GM12864 (cell line): ENCODE data around the gene FBXL4.

ENCODE experiments used
- DNase-seq: peaks from one replicate; pipeline ENCODE4 v3.0.0-alpha.2; 2011; ENCODE audit warnings: low read depth
- H3K4me3 ChIP-seq: 2 replicates; pipeline ENCODE4 v1.5.1; 2011; ENCODE audit warnings: mild to moderate bottlenecking, low read depth, low read length, control low read depth
- TF ChIP-seq, protein P1 (sequence below): IDR thresholded peaks from 2 replicates; pipeline ENCODE4 v1.5.1; 2011; ENCODE audit warnings: low read depth, mild to moderate bottlenecking, moderate library complexity, low read length, control low read depth, inconsistent platforms; ENCODE audit errors: missing control alignments

FBXL4 gene

DNA sequence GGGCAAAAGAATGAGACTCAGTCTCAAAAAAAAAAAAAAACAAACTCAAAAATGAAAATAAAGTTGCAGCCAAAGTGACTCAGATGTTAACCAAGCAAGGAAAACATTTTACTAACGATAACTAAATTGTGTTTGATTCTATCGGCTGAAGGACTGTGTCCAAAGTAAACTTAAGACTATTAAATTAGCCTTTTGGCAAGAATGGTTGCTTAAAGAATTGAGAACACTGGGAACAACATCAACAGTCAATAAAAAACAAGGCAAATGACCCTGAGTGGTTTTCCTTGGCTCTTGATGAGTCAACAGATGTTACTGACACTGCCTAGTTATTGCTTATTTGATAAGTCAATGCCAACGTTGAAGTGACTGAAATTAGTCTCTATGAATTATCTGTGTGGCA is 76.7 kb downstream of the FBXL4 start:
- DNase-seq: no peak
- TF ChIP-seq, protein P1, sequence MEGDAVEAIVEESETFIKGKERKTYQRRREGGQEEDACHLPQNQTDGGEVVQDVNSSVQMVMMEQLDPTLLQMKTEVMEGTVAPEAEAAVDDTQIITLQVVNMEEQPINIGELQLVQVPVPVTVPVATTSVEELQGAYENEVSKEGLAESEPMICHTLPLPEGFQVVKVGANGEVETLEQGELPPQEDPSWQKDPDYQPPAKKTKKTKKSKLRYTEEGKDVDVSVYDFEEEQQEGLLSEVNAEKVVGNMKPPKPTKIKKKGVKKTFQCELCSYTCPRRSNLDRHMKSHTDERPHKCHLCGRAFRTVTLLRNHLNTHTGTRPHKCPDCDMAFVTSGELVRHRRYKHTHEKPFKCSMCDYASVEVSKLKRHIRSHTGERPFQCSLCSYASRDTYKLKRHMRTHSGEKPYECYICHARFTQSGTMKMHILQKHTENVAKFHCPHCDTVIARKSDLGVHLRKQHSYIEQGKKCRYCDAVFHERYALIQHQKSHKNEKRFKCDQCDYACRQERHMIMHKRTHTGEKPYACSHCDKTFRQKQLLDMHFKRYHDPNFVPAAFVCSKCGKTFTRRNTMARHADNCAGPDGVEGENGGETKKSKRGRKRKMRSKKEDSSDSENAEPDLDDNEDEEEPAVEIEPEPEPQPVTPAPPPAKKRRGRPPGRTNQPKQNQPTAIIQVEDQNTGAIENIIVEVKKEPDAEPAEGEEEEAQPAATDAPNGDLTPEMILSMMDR: no peak
- H3K4me3 ChIP-seq: no peak overlapping the region

DNA sequence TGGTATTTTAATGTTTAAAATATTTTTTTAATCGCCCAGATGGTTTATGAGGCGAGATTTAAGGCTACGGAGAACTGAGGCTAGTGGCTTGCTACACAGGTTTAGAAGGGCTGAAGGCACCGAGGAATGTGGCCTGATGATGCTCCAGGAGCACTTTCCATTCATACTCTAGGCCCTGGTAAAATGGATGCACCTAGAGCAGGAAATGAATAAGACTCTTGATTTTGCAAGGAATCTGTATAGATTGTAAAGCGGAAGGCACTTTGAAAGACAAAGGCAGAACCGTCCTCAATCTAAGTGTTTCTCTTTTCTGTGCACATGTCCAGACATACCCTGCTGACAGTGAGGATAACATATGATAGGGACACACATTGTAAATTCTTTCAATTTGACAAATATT is 83.2 kb downstream of the FBXL4 start:
- TF ChIP-seq, protein P1: no peak
- H3K4me3 ChIP-seq: no peak overlapping the region

DNA sequence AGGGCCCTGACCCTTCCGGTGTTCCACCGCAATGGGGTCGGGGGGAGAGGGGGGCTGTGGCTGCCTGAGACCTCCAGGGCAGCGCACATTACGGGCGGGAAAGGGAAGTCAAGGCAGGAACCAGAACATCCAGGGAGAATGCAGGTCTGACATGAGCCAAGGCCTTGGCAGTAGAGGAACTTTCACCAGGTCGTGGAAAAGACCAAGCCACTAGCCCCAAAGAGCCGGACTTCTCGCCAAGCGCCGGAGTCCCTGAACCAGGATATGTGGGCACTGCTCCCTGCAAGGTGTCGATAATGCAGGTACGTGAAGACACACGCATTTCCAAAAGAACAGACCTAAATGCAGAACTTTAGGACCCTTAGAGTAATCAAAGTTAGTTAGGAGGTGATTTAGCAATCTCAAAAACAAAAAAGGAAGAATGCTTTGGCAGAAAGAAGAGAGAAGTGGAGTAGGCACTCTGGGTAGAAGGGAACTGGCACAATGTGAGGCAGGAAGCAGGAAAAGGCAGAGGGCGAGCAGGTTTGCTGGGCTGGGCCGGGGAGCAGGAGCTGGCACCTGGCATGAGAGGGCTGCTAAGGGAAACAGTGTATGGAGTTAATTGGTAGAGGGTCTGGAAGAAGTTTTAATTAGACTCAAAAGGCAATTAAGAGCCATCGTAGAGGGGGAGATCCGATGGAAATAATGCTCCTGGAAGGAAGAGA is 99.1 kb downstream of the FBXL4 start:
- no peak for DNase-seq
- H3K4me3 ChIP-seq: no peak overlapping the region

More for the DNA sequence above, 83.2 kb downstream of the FBXL4 start:
- no peak for DNase-seq

DNA sequence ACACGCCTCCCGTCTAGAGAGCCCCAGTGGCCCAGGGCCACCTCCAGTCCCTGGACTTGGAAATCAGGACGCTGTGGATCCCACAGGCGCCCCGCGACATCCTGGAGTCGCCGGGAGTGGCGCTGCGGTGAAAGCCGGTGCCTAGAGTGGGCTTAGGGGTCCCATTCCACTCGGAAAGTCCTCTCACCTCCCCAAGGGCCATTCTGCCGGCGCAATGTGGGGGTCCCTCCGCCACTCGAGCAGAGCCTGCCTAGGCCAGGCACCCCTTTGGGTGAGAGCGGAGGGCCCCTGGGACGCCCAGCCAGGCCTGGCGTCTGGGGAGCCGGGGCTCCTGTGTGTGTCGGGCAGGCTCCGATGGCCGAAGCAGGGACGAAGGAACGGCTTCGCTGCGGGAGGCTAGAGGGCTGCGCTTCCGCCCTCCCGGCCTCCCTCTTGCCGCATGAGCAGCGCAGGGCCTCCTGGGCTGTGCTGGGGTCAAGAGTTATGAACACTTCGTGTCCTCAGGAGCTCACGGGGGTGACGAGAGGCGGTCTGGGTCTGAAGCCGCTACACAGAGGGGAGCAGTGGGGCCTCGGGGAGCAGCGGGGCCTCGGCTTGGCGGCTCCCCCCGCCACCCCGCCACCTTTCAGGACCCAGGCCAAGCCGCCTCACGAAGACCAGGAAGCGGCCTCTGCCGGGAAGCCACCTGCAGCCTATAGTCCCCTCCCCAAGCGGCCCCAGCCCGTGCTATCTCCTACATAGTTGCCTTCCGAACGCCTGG is 99.8 kb downstream of the FBXL4 start:
- no peak for DNase-seq
- TF ChIP-seq, protein P1: no peak
- H3K4me3 ChIP-seq: no peak overlapping the region

More for the DNA sequence above, 99.1 kb downstream of the FBXL4 start:
- TF ChIP-seq, protein P1: no peak

DNA sequence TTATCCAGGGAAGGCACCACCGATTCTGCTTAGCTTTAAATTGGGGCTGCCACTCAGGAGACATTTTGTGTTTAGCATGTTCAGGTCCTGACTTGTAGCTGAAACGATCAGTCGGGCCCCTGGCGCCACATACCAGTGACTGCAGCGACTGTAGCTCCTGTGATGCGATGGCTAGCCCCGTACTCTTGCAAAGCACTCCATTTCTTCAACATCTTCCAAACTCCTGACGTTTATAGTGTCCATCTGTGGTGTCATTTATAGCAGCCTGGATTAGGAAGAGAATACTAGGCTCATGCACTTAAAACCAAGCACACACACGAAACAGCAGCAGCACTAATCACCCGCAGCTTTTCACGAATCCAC is 100.3 kb downstream of the FBXL4 start:
- no peak overlapping the region for H3K4me3 ChIP-seq
- no peak for DNase-seq
- TF ChIP-seq, protein P1: no peak

DNA sequence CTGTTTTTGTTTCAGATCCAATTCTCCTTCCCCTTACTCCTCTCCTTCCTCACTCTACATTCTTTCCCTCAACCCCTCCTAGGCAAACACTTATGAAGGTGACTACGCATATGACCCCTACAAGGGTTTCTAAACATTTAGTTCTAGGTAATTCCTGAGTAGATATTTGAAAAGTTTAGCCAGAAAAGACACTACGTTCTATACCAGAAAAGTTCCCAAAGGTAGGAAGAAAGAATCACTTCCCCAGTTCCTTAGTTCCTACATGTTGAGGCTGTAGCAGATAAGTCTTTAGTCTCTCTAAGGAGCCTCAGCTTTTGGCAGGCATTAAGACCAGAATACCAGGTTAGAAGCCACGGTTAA is 101.7 kb downstream of the FBXL4 start:
- DNase-seq: no peak
- H3K4me3 ChIP-seq: no peak overlapping the region
- TF ChIP-seq, protein P1: no peak
